ENCODE results near the gene USP13.

- TF ChIP-seq CTCF (IDR thresholded peaks at IDR 0.05) (no peak), POLR2A (IDR thresholded peaks at IDR 0.05) (no peak)
Observed at GRCh38 chr3:179771797-179772196, 119.0 kb downstream of the USP13 start.
